CD4-positive, alpha-beta T cell treated with Interleukin-12 subunit alpha and Interleukin-12 subunit beta, for 1 hour (primary cell): Measurements from ENCODE around the gene PNMA5.
A peak's percentile ranks its signal among the peaks of the same experiment; 100 is the strongest.
"Not testable (repeated sequence)": the region's sequence is repeated elsewhere in the genome, so short reads cannot be mapped to it uniquely, and the experiment has no call there.

ENCODE experiments used
- DNase-seq: peaks from one replicate; pipeline ENCODE4 v3.0.0-alpha.2; 2020

The PNMA5 gene

GRCh38 chrX:152993933-152994332 is at the start of gene PNMA5:
Gene PNMA5, minus strand, starts transcription at chrX:152994116. Its CDS starts 2,518 bp downstream, at chrX:152991598.
- DNase-seq, result no peak

- DNase-seq, result peak; percentile 74
These were observed 38.6 kb upstream of the PNMA5 start for GRCh38 chrX:153032397-153033118.

GRCh38 chrX:153030801-153031200 is 36.9 kb upstream of the PNMA5 start:
- no peak for DNase-seq

GRCh38 chrX:153029875-153030274 is 36.0 kb upstream of the PNMA5 start:
- DNase-seq, result no peak

- no peak for DNase-seq
These were observed 35.2 kb upstream of the PNMA5 start for GRCh38 chrX:153029162-153029561.

- DNase-seq, result not testable (repeated sequence)
These were observed 34.6 kb upstream of the PNMA5 start for GRCh38 chrX:153028487-153028886.

- DNase-seq, result not testable (repeated sequence)
These were observed 32.6 kb upstream of the PNMA5 start for GRCh38 chrX:153026501-153026900.

- DNase-seq, result peak; percentile 2
These were observed 25.2 kb upstream of the PNMA5 start for GRCh38 chrX:153019166-153019565.

GRCh38 chrX:153017174-153017573 is 23.3 kb upstream of the PNMA5 start:
- DNase-seq, result not testable (repeated sequence)

GRCh38 chrX:153004780-153005179 is 10.9 kb upstream of the PNMA5 start:
- DNase-seq, result no peak

- no peak for DNase-seq
These were observed 10.1 kb upstream of the PNMA5 start for GRCh38 chrX:153003981-153004380.

- DNase-seq, result not testable (repeated sequence)
These were observed 8.3 kb upstream of the PNMA5 start for GRCh38 chrX:153002182-153002581.

- no peak for DNase-seq
These were observed 3.4 kb upstream of the PNMA5 start for GRCh38 chrX:152997337-152997736.

- no peak for DNase-seq
These were observed 1.8 kb downstream of the PNMA5 start for GRCh38 chrX:152992115-152992514.

GRCh38 chrX:152991123-152991522 is 2.8 kb downstream of the PNMA5 start:
- DNase-seq, result no peak

GRCh38 chrX:152989292-152989658 is 4.6 kb downstream of the PNMA5 start:
- peak; percentile 5 for DNase-seq

- DNase-seq, result no peak
These were observed 5.2 kb downstream of the PNMA5 start for GRCh38 chrX:152988536-152989291.

- DNase-seq, result no peak
These were observed 6.1 kb downstream of the PNMA5 start for GRCh38 chrX:152987801-152988200.

- not testable (repeated sequence) for DNase-seq
These were observed 6.8 kb downstream of the PNMA5 start for GRCh38 chrX:152987156-152987555.

- DNase-seq, result not testable (repeated sequence)
These were observed 8.5 kb downstream of the PNMA5 start for GRCh38 chrX:152985383-152985782.

- no peak for DNase-seq
These were observed 25.7 kb downstream of the PNMA5 start for GRCh38 chrX:152968193-152968592.

GRCh38 chrX:152960115-152960514 is 33.8 kb downstream of the PNMA5 start:
- no peak for DNase-seq

GRCh38 chrX:152959626-152960025 is 34.3 kb downstream of the PNMA5 start:
- DNase-seq, result no peak
